Naive thymus-derived CD8-positive, alpha-beta T cell (primary cell): ENCODE results near the gene IFI44. TPM values are rescaled to one million over a fixed set of nuclear protein-coding genes. Genes with fewer than 3 reads are reported as not detected.

Experiments used
- ATAC-seq, 2 donors: fragments of 150-1000 bp; cut with Tn5 transposase in 1 of 2; sonication (Bioruptor Pico), chemical (Tn5 transposase) in 1 of 2; 1 replicate in 1 of 2; 2 replicates in 1 of 2; pipeline ENCODE4 v1.10.0; 2021; ENCODE audit warnings: mild to moderate bottlenecking in 2 of 2, moderate library complexity in 2 of 2
- POLR2A ChIA-PET: fragments of 350-600 bp; sonication (Branson Sonifier 250); formaldehyde crosslinking; loops from one replicate; lab custom pipeline; 2021; ENCODE audit warnings: antibody characterized with exemption; lab: Charles Lee
- DNase-seq, 10 donors: peaks; one replicate each; pipeline versions ENCODE4 v3.0.0 to v3.0.0-alpha.2; 2020 to 2022
- H3K27ac Mint-ChIP-seq, 10 donors: one replicate each; pipeline ENCODE4 v1.8.0; 2020 to 2022; ENCODE audit warnings: mild to moderate bottlenecking in 10 of 10, mixed read lengths in 10 of 10, moderate library complexity in 4 of 10, inconsistent platforms in 1 of 10
- H3K27me3 Mint-ChIP-seq, 5 donors: one replicate each; pipeline ENCODE4 v1.8.0; 2021 to 2022; ENCODE audit warnings: mixed read lengths in 5 of 5
- H3K36me3 Mint-ChIP-seq, 3 donors: one replicate each; pipeline ENCODE4 v1.8.0; 2020 to 2022; ENCODE audit warnings: mixed read lengths in 3 of 3, mild to moderate bottlenecking in 2 of 3, inconsistent platforms in 1 of 3
- H3K4me1 Mint-ChIP-seq, 4 donors: one replicate each; pipeline ENCODE4 v1.8.0; 2021 to 2022; ENCODE audit warnings: mixed read lengths in 4 of 4
- H3K4me3 Mint-ChIP-seq, 10 donors: one replicate each; pipeline ENCODE4 v1.8.0; 2020 to 2022; ENCODE audit warnings: mild to moderate bottlenecking in 10 of 10, mixed read lengths in 10 of 10, moderate library complexity in 6 of 10, inconsistent platforms in 1 of 10
- H3K9me3 Mint-ChIP-seq, 9 donors: one replicate each; pipeline ENCODE4 v1.8.0; 2020 to 2022; ENCODE audit warnings: mixed read lengths in 9 of 9, mild to moderate bottlenecking in 3 of 9, inconsistent platforms in 1 of 9, moderate library complexity in 1 of 9
- polyA plus RNA-seq, 3 donors: library from polyadenylated mRNA; unstranded; fragments of 300-500 nt; fragmentation: Illumina TruSeq; gene quantifications; one replicate each; pipeline ENCODE4 v1.2.3, GENCODE V29; 2021
- total RNA-seq, 8 experiments: library from RNA in 2 of 8; stranded (reverse) in 2 of 8; gene quantifications; one replicate each; pipeline ENCODE4 v1.2.3 and lab custom pipeline; 2021 to 2026

The IFI44 gene
- total and polyA plus RNA-seq, 5 experiments from 2014 or later = 6.9 to 27.9 (median 13.9) TPM

DNA sequence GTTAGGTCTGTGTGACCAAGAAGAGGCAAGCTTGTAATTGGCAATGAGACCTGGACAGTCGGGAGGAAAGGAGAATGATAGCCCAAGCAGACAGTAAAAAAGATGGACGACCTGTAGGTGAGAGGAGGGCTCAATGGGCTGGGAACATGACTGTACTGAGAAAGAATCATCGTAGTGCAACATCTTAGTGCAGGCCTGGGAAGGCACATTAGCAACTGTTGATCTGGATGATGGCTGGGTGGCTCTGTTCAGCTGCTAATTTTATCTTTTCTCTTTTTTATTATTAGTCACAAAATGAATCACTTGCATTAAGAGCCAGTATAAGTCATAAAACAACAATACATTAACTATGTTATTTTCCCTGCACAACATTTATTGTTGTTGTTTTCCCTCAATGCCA is 32.9 kb downstream of the IFI44 start:
- Mint-ChIP-seq H3K27me3 (peaks cover 0 to 9% (median 1%) of the 10 kb centered on the region in 5 donors), H3K27ac (no peak overlapping the region), H3K36me3 (no peaks in the 10 kb centered on the region), H3K4me1 (peaks cover 0 to 2% (median under 1%) of the 10 kb centered on the region in 4 donors), H3K9me3 (no peaks in the 10 kb centered on the region), H3K4me3 (no peak overlapping the region)
- POLR2A ChIA-PET = no interaction called here
- no peak for DNase-seq
- ATAC-seq = no peak

- no peaks in the 10 kb centered on the region for H3K9me3 Mint-ChIP-seq
- no peaks in the 10 kb centered on the region for H3K36me3 Mint-ChIP-seq
- DNase-seq = no peak
- ATAC-seq = no peak
- no peak overlapping the region for H3K4me3 Mint-ChIP-seq
- POLR2A ChIA-PET = no interaction called here
- no peak overlapping the region for H3K27ac Mint-ChIP-seq
- peaks cover 0 to 9% (median 1%) of the 10 kb centered on the region in 5 donors for H3K27me3 Mint-ChIP-seq
- H3K4me1 Mint-ChIP-seq = peaks cover 0 to 2% (median under 1%) of the 10 kb centered on the region in 4 donors
Measured at GRCh38 chr1:78683079-78683478, 33.4 kb downstream of the IFI44 start.

GRCh38 chr1:78687315-78687714 is 37.7 kb downstream of the IFI44 start:
- no peak for ATAC-seq
- POLR2A ChIA-PET = no interaction called here
- H3K4me1 Mint-ChIP-seq = no peaks in the 10 kb centered on the region
- no peak overlapping the region for H3K4me3 Mint-ChIP-seq
- H3K9me3 Mint-ChIP-seq = no peaks in the 10 kb centered on the region
- DNase-seq = no peak
- H3K27ac Mint-ChIP-seq = no peak overlapping the region
- peaks cover 1 to 12% (median 9%) of the 10 kb centered on the region in 5 donors for H3K27me3 Mint-ChIP-seq
- H3K36me3 Mint-ChIP-seq = no peaks in the 10 kb centered on the region

DNA sequence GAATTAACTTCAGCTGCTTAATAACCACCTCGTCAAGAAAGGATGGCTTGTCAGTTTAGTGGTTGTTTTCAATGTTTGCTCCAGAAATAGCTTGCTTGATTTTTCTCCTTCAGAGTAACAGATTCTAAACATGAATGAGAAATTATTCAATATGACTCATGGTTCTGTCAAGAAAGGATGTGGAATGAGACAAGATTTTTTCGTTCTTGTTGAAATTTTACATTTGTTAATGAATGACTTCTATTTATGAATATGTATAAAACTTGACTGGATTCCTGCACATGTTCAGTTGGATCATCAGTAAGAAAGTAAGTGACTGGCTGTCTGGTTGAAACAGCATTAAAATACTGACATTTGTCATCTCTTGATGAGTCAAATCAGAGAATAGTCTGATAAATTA is 38.3 kb downstream of the IFI44 start:
- no peak for ATAC-seq

GRCh38 chr1:78688697-78689096 is 39.1 kb downstream of the IFI44 start:
- H3K36me3 Mint-ChIP-seq = no peaks in the 10 kb centered on the region
- no peak for ATAC-seq
- POLR2A ChIA-PET = no interaction called here
- no peaks in the 10 kb centered on the region for H3K4me1 Mint-ChIP-seq
- no peak for DNase-seq
- H3K27me3 Mint-ChIP-seq = peaks cover 1 to 12% (median 9%) of the 10 kb centered on the region in 5 donors
- H3K9me3 Mint-ChIP-seq = no peaks in the 10 kb centered on the region
- no peak overlapping the region for H3K4me3 Mint-ChIP-seq
- no peak overlapping the region for H3K27ac Mint-ChIP-seq

More for the DNA sequence above, 38.3 kb downstream of the IFI44 start:
- Mint-ChIP-seq H3K36me3 (no peaks in the 10 kb centered on the region), H3K9me3 (no peaks in the 10 kb centered on the region), H3K27me3 (peaks cover 1 to 12% (median 9%) of the 10 kb centered on the region in 5 donors), H3K27ac (no peak overlapping the region), H3K4me3 (no peak overlapping the region), H3K4me1 (no peaks in the 10 kb centered on the region)
- DNase-seq = no peak
- POLR2A ChIA-PET = no interaction called here

DNA sequence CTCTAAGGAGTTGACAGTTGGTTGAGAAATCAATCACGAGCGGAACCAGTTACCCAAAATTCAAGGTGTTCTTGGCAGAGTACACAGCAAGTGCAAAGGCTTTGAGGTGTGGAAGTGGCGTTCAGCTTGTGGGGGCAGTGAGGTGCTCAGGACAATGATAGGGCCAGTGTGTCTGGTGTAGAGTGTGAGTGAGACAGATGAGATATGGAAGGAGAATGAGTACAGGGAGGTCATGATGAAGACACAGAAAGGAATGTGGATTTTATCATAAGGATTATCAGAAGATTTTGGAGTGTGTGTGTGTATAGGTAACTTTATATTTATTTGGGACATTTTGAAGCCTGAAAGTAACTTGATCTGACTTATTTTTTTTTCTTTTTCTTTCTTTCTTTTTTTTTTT is 40.9 kb downstream of the IFI44 start:
- H3K27ac Mint-ChIP-seq = no peak overlapping the region

DNA sequence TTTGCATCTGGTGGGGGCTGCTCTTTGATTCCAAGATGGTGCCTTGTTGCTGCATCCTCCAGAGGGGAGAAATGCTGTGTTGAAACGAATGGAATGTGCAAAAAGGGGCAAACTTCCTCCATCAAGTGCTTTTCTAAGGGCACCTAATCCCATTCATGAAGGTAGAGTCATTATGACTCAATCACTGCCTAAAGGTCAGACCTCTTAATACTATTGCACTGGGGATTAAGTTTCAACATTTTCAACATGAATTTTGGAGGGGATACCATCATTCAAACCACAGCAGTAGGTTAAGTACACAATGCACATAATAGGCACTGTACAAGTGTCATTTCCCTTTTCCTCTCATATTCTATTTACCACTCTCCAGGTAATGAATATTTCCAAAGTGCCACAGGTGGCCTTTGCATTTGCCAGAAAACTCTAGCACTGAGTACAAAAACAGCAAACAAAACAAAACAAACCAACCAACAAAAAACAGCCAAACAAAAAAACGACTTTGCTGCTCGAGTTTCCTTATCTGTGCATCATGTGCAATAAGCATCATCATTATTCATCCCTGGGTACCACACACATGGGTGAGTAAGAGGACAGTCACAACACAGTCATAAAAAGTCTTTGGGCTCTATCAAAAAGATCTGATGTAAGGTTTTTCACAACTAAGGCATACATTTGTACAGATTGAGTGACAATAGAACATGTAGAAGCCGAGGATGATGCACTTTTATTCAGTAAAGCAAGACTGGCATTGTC is 42.5 kb downstream of the IFI44 start:
- no peak for ATAC-seq
- POLR2A ChIA-PET = no interaction called here
- H3K4me3 Mint-ChIP-seq = no peak overlapping the region
- no peaks in the 10 kb centered on the region for H3K4me1 Mint-ChIP-seq
- peaks cover 0 to 3% (median 0%) of the 10 kb centered on the region in 9 donors for H3K9me3 Mint-ChIP-seq
- no peaks in the 10 kb centered on the region for H3K36me3 Mint-ChIP-seq
- H3K27me3 Mint-ChIP-seq = peaks cover 0 to 12% (median 5%) of the 10 kb centered on the region in 5 donors
- no peak overlapping the region for H3K27ac Mint-ChIP-seq
- DNase-seq = no peak

More for the DNA sequence above, 40.9 kb downstream of the IFI44 start:
- DNase-seq (no peak), ATAC-seq (no peak)
- no peaks in the 10 kb centered on the region for H3K9me3 Mint-ChIP-seq
- POLR2A ChIA-PET = no interaction called here
- H3K4me3 Mint-ChIP-seq = no peak overlapping the region
- no peaks in the 10 kb centered on the region for H3K4me1 Mint-ChIP-seq
- no peaks in the 10 kb centered on the region for H3K36me3 Mint-ChIP-seq
- peaks cover 1 to 12% (median 7%) of the 10 kb centered on the region in 5 donors for H3K27me3 Mint-ChIP-seq

GRCh38 chr1:78699813-78700212 is 50.2 kb downstream of the IFI44 start:
- no peak overlapping the region for H3K4me3 Mint-ChIP-seq
- H3K27me3 Mint-ChIP-seq = peaks cover 18 to 38% (median 22%) of the 10 kb centered on the region in 5 donors
- H3K27ac Mint-ChIP-seq = no peak overlapping the region
- ATAC-seq (no peak), DNase-seq (no peak)
- peaks cover 0 to 20% (median 2%) of the 10 kb centered on the region in 3 donors for H3K36me3 Mint-ChIP-seq
- H3K4me1 Mint-ChIP-seq = no peaks in the 10 kb centered on the region
- POLR2A ChIA-PET = no interaction called here
- H3K9me3 Mint-ChIP-seq = peaks cover 2 to 26% (median 19%) of the 10 kb centered on the region in 9 donors

DNA sequence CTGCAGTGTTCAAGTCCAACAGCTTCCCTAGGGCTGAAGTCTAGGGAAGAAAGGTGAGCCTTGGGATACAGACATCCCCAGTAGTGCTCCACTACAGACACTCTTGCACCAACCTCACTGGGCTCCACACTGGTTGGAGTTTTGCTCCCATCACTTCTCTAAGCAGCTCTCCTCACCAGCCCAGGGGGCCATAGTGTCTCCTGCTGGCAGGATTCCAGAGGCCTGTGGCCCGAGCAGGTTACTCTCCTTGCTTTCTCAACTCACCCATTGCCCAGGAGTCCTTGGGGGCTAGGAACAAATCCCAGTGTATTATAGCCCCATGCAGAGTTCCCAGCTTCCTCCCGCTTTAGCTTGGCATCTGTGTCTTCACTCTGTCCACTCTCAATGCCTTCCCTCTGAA is 52.8 kb downstream of the IFI44 start:
- POLR2A ChIA-PET = no interaction called here
- Mint-ChIP-seq H3K4me3 (no peak overlapping the region), H3K27ac (no peak overlapping the region), H3K36me3 (peaks cover 0 to 20% (median 2%) of the 10 kb centered on the region in 3 donors), H3K4me1 (no peaks in the 10 kb centered on the region), H3K27me3 (peaks cover 22 to 47% (median 28%) of the 10 kb centered on the region in 5 donors), H3K9me3 (peaks cover 2 to 26% (median 19%) of the 10 kb centered on the region in 9 donors)
- ATAC-seq (no peak), DNase-seq (no peak)

- Mint-ChIP-seq H3K4me1 (no peaks in the 10 kb centered on the region), H3K4me3 (no peak overlapping the region), H3K36me3 (peaks cover 0 to 20% (median 2%) of the 10 kb centered on the region in 3 donors), H3K27me3 (peaks cover 22 to 54% (median 28%) of the 10 kb centered on the region in 5 donors), H3K27ac (no peak overlapping the region), H3K9me3 (peaks cover 2 to 24% (median 19%) of the 10 kb centered on the region in 9 donors)
- no peak for ATAC-seq
- DNase-seq = no peak
- POLR2A ChIA-PET = no interaction called here
Measured at GRCh38 chr1:78703806-78704205, 54.2 kb downstream of the IFI44 start.

DNA sequence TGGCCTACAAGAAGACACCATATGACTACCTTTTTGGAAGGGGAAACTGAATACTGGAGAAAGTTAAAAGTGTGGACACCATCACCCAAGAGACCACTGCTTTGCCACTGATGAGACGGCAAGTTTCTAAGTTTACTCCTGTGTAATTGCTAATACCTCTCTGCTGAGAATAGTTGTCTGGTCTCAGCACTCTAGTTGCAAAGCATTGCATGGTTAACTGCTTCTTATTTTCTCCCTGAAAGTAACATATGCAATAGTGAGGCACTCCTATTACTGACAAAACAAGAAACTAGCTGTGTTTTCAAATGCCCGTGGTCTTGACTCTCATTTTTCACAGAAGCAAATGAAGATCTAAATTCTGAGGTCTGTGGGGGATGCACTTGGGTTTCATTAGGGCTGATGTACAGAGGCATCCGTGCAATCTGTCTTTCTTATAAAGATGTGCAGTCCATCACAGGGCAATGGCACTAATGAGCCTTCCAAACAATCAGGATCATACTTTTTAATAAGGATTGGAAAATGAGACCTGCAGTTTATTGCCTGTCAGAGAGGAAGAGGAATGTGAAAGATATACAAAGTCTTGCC is 62.9 kb downstream of the IFI44 start:
- Mint-ChIP-seq H3K36me3 (no peaks in the 10 kb centered on the region), H3K4me1 (no peaks in the 10 kb centered on the region), H3K4me3 (no peak overlapping the region), H3K27ac (no peak overlapping the region), H3K9me3 (peaks cover 0 to 1% (median 0%) of the 10 kb centered on the region in 9 donors), H3K27me3 (peaks cover 1 to 26% (median 4%) of the 10 kb centered on the region in 5 donors)
- no peak for ATAC-seq
- no peak for DNase-seq
- POLR2A ChIA-PET = no interaction called here

GRCh38 chr1:78713297-78713696 is 63.7 kb downstream of the IFI44 start:
- H3K4me1 Mint-ChIP-seq = no peaks in the 10 kb centered on the region
- DNase-seq (no peak), ATAC-seq (no peak)
- POLR2A ChIA-PET = no interaction called here
- H3K27ac Mint-ChIP-seq = no peak overlapping the region
- H3K4me3 Mint-ChIP-seq = no peak overlapping the region
- peaks cover 0 to 1% (median 0%) of the 10 kb centered on the region in 9 donors for H3K9me3 Mint-ChIP-seq
- peaks cover 2 to 23% (median 4%) of the 10 kb centered on the region in 5 donors for H3K27me3 Mint-ChIP-seq
- H3K36me3 Mint-ChIP-seq = no peaks in the 10 kb centered on the region
